Measurements from ENCODE around the gene PCDH10. TPM values are rescaled to one million over a fixed set of nuclear protein-coding genes. Genes with fewer than 3 reads are reported as not detected.
A peak's percentile ranks its signal among the peaks of the same experiment; 100 is the strongest.

Gene PCDH10
- polyA plus RNA-seq, 1 of the 3 experiments (the other 2 are of a cell fraction): 0.02 TPM

GRCh38 chr4:133149932-133150471, 908 bp downstream of the PCDH10 start:
- Histone ChIP-seq H3K27ac (ENCODE audit: low read depth in 2 of 2, low read length in 1 of 2) (no peak overlapping the region), H3K9ac (no peak overlapping the region)
- DNase-seq: no peak

More at GRCh38 chr4:133149932-133150471, 908 bp downstream of the PCDH10 start:
- ChIA-PET CTCF (interaction anchor here (0.7 kb wide), 1 partner anchor 1628 kb away, joined by 3 read pairs; no protein-coding TSS in a partner anchor), POLR2A (no interaction called here)
- Histone ChIP-seq H3K36me3 (replicated peaks in 1 of 2; ENCODE audit: control insufficient read depth in 1 of 2, insufficient read depth in 2 of 2, low read length in 1 of 2) (no peaks in the 10 kb centered on the region), H3K9me2 (no peaks in the 10 kb centered on the region), H3K4me2 (peak overlapping the region; percentile 82), H3K79me2 (ENCODE audit: insufficient read depth) (no peaks in the 10 kb centered on the region), H3K4me1 (ENCODE audit: control insufficient read depth in 1 of 2, insufficient read depth in 2 of 2, low read depth in 1 of 2, low read length in 1 of 2) (peaks cover 0 to 18% of the 10 kb centered on the region in 2 experiments; a peak in 2 of 4 replicates), H4K20me1 (ENCODE audit: insufficient read depth) (no peaks in the 10 kb centered on the region), H3K9me3 (no peaks in the 10 kb centered on the region), H3F3A (replicated peaks; ENCODE audit: insufficient read depth) (peaks cover 5% of the 10 kb centered on the region), H3K27me3 (ENCODE audit: insufficient read depth) (peaks cover 74% of the 10 kb centered on the region), H3K4me3 (ENCODE audit: low read depth in 2 of 2, low read length in 1 of 2) (no peak overlapping the region), H2AFZ (ENCODE audit: low read depth) (no peak overlapping the region)
- no peak for TF ChIP-seq CTCF (IDR thresholded peaks at IDR 0.05)
- TF ChIP-seq SIN3A (IDR thresholded peaks at IDR 0.05; ENCODE audit: borderline replicate concordance, low read depth, low read length): no peak
- TF ChIP-seq ZBTB33 (IDR thresholded peaks at IDR 0.05; ENCODE audit: borderline replicate concordance, low read depth): no peak
- no peak for TF ChIP-seq NFIC (IDR thresholded peaks at IDR 0.05; ENCODE audit: borderline replicate concordance)
- no peak for TF ChIP-seq MEF2A (IDR thresholded peaks at IDR 0.05; ENCODE audit: borderline replicate concordance, low read depth)
- TF ChIP-seq TEAD4 (IDR thresholded peaks at IDR 0.05; ENCODE audit: borderline replicate concordance, insufficient read depth): no peak
- no peak for TF ChIP-seq GABPA (IDR thresholded peaks at IDR 0.05; ENCODE audit: low read depth)
- WGBS (ENCODE audit: low lambda C conversion rate): 6% methylated on average over 17 of the region's 17 CpGs

Measured in SK-N-SH (cell line).